GM18517 (cell line): ENCODE measurements around the gene PLEKHA8.
A peak's percentile ranks its signal among the peaks of the same experiment; 100 is the strongest.

ENCODE experiments used
- ATAC-seq: cut with Tn5 transposase; IDR thresholded peaks from one replicate; pipeline ENCODE4 v1.9.1; 2021; ENCODE audit warnings: mild to moderate bottlenecking, moderate library complexity; ENCODE audit not compliant: unreplicated experiment

Gene PLEKHA8

GRCh38 chr7:30028216-30028748, at the start of gene PLEKHA8:
Gene PLEKHA8 (plus strand): TSS chr7:30028412. CDS start chr7:30028763, 351 bp downstream.
- ATAC-seq = peak; percentile 46

GRCh38 chr7:29980151-29980550, 48.1 kb upstream of the PLEKHA8 start:
- no peak for ATAC-seq

GRCh38 chr7:29987083-29987482, 41.1 kb upstream of the PLEKHA8 start:
- no peak for ATAC-seq

GRCh38 chr7:29987811-29988317, 40.3 kb upstream of the PLEKHA8 start:
- no peak for ATAC-seq

- ATAC-seq = peak; percentile 25
Observed at GRCh38 chr7:29988424-29989256, 39.6 kb upstream of the PLEKHA8 start.

GRCh38 chr7:29989257-29989995, 38.8 kb upstream of the PLEKHA8 start, which contains the start of gene SCRN1:
Gene SCRN1 (minus strand): TSS chr7:29989801. CDS start chr7:29969067, 20,734 bp downstream.
- ATAC-seq = peak; percentile 32

GRCh38 chr7:29990931-29991330, 37.3 kb upstream of the PLEKHA8 start:
- no peak for ATAC-seq

GRCh38 chr7:29991937-29992336, 36.3 kb upstream of the PLEKHA8 start:
- ATAC-seq = no peak

GRCh38 chr7:29993140-29993539, 35.1 kb upstream of the PLEKHA8 start:
- no peak for ATAC-seq

- ATAC-seq = no peak
Observed at GRCh38 chr7:29995652-29996051, 32.6 kb upstream of the PLEKHA8 start.

GRCh38 chr7:29996321-29996720, 31.9 kb upstream of the PLEKHA8 start:
- no peak for ATAC-seq

GRCh38 chr7:29998489-29998888, 29.7 kb upstream of the PLEKHA8 start:
- ATAC-seq = no peak

- no peak for ATAC-seq
Observed at GRCh38 chr7:30001998-30002397, 26.2 kb upstream of the PLEKHA8 start.

- ATAC-seq = no peak
Observed at GRCh38 chr7:30003098-30003497, 25.1 kb upstream of the PLEKHA8 start.

GRCh38 chr7:30005464-30005863, 22.7 kb upstream of the PLEKHA8 start:
- no peak for ATAC-seq

GRCh38 chr7:30010021-30010420, 18.2 kb upstream of the PLEKHA8 start:
- ATAC-seq = no peak

- ATAC-seq = no peak
Observed at GRCh38 chr7:30012757-30013156, 15.5 kb upstream of the PLEKHA8 start.

- ATAC-seq = no peak
Observed at GRCh38 chr7:30018451-30018850, 9.8 kb upstream of the PLEKHA8 start.

GRCh38 chr7:30019387-30019786, 8.8 kb upstream of the PLEKHA8 start:
- ATAC-seq = no peak

- ATAC-seq = no peak
Observed at GRCh38 chr7:30019960-30020359, 8.3 kb upstream of the PLEKHA8 start.

- no peak for ATAC-seq
Observed at GRCh38 chr7:30020535-30020934, 7.7 kb upstream of the PLEKHA8 start.
